GM18868 (cell line): ENCODE data around the gene ZNF710.

Experiments used
- ATAC-seq: cut with Tn5 transposase; IDR thresholded peaks from one replicate; pipeline ENCODE4 v1.9.1; 2021; ENCODE audit warnings: mild to moderate bottlenecking, moderate library complexity; ENCODE audit not compliant: unreplicated experiment

Gene ZNF710

GRCh38 chr15:90036806-90037510, 35.8 kb downstream of the ZNF710 start:
- no peak for ATAC-seq

GRCh38 chr15:90037511-90037860, 36.4 kb downstream of the ZNF710 start:
- no peak for ATAC-seq

GRCh38 chr15:90037961-90038631, 37.0 kb downstream of the ZNF710 start:
- ATAC-seq, result peak; percentile 85

GRCh38 chr15:90038632-90039095, 37.5 kb downstream of the ZNF710 start:
- ATAC-seq, result no peak

GRCh38 chr15:90039996-90040395, 38.9 kb downstream of the ZNF710 start:
- no peak for ATAC-seq

GRCh38 chr15:90040618-90041017, 39.5 kb downstream of the ZNF710 start:
- ATAC-seq, result no peak

GRCh38 chr15:90042356-90042755, 41.2 kb downstream of the ZNF710 start:
- no peak for ATAC-seq

GRCh38 chr15:90042766-90043529, 41.8 kb downstream of the ZNF710 start:
- no peak for ATAC-seq

GRCh38 chr15:90043530-90044010, 42.4 kb downstream of the ZNF710 start:
- ATAC-seq, result no peak

- no peak for ATAC-seq
Measured at GRCh38 chr15:90044191-90044590, 43.1 kb downstream of the ZNF710 start.

GRCh38 chr15:90044916-90045371, 43.8 kb downstream of the ZNF710 start:
- no peak for ATAC-seq

- no peak for ATAC-seq
Measured at GRCh38 chr15:90046289-90046688, 45.2 kb downstream of the ZNF710 start.

GRCh38 chr15:90046911-90047392, 45.8 kb downstream of the ZNF710 start:
- peak; percentile 79 for ATAC-seq

- no peak for ATAC-seq
Measured at GRCh38 chr15:90047956-90048575, 46.9 kb downstream of the ZNF710 start.

GRCh38 chr15:90049030-90049429, 47.9 kb downstream of the ZNF710 start:
- no peak for ATAC-seq

GRCh38 chr15:90049666-90050604, 48.8 kb downstream of the ZNF710 start:
- no peak for ATAC-seq

- no peak for ATAC-seq
Measured at GRCh38 chr15:90051874-90052273, 50.8 kb downstream of the ZNF710 start.

- ATAC-seq, result no peak
Measured at GRCh38 chr15:90053685-90054466, 52.8 kb downstream of the ZNF710 start.

- no peak for ATAC-seq
Measured at GRCh38 chr15:90054618-90055097, 53.5 kb downstream of the ZNF710 start.
